ENCODE data around the gene DOCK2. TPM values are rescaled to one million over a fixed set of nuclear protein-coding genes. Genes with fewer than 3 reads are reported as not detected.

DOCK2 gene
- total and polyA plus RNA-seq, 2 donors (not counting 1 experiment from before 2014, with no cell fraction given) = 1.1 to 8.9 TPM

- no peak for DNase-seq (ENCODE audit: low read depth in 2 of 2)
- Histone ChIP-seq H3K9me3 (ENCODE audit: control insufficient read depth, insufficient read depth, low read depth, low read length) (no peaks in the 10 kb centered on the region), H3K4me3 (replicated peaks in 1 of 4; ENCODE audit: control extremely low read depth in 1 of 4, insufficient read depth in 1 of 4, low read depth in 3 of 4, low read length in 4 of 4) (no peak overlapping the region), H3K4me1 (ENCODE audit: control insufficient read depth, extremely low read depth, insufficient read depth, low read length) (no peaks in the 10 kb centered on the region), H3K9ac (ENCODE audit: insufficient read depth, low read length) (no peak overlapping the region), H3K4me2 (ENCODE audit: extremely low read depth, insufficient read depth, low read length) (no peak overlapping the region), H3K36me3 (ENCODE audit: control insufficient read depth, insufficient read depth, low read length) (no peaks in the 10 kb centered on the region), H4K20me1 (ENCODE audit: control insufficient read depth, extremely low read depth, insufficient read depth, low read length) (no peaks in the 10 kb centered on the region), H3K27me3 (ENCODE audit: control insufficient read depth, insufficient read depth, low read length) (no peaks in the 10 kb centered on the region), H3K79me2 (ENCODE audit: control insufficient read depth, insufficient read depth, low read length) (no peaks in the 10 kb centered on the region), H3K27ac (ENCODE audit: insufficient read depth, low read length) (no peak overlapping the region), H2AFZ (ENCODE audit: low read length) (no peak overlapping the region)
- TF ChIP-seq EZH2 (IDR thresholded peaks at IDR 0.05; ENCODE audit: low read length, missing control alignments) = no peak
- TF ChIP-seq, protein P1, sequence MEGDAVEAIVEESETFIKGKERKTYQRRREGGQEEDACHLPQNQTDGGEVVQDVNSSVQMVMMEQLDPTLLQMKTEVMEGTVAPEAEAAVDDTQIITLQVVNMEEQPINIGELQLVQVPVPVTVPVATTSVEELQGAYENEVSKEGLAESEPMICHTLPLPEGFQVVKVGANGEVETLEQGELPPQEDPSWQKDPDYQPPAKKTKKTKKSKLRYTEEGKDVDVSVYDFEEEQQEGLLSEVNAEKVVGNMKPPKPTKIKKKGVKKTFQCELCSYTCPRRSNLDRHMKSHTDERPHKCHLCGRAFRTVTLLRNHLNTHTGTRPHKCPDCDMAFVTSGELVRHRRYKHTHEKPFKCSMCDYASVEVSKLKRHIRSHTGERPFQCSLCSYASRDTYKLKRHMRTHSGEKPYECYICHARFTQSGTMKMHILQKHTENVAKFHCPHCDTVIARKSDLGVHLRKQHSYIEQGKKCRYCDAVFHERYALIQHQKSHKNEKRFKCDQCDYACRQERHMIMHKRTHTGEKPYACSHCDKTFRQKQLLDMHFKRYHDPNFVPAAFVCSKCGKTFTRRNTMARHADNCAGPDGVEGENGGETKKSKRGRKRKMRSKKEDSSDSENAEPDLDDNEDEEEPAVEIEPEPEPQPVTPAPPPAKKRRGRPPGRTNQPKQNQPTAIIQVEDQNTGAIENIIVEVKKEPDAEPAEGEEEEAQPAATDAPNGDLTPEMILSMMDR (conservative IDR thresholded peaks at IDR 0.05 in 1 of 2, IDR thresholded peaks at IDR 0.05 in 1 of 2; ENCODE audit: low read depth in 1 of 2, low read length in 2 of 2) = no peak
Measured at GRCh38 chr5:169960659-169961058, 323.6 kb downstream of the DOCK2 start.

- H3K9ac ChIP-seq (ENCODE audit: insufficient read depth, low read length) = no peak overlapping the region
- H3K36me3 ChIP-seq (ENCODE audit: control insufficient read depth, insufficient read depth, low read length) = no peaks in the 10 kb centered on the region
- H3K9me3 ChIP-seq (ENCODE audit: control insufficient read depth, insufficient read depth, low read depth, low read length) = no peaks in the 10 kb centered on the region
- H3K4me1 ChIP-seq (ENCODE audit: control insufficient read depth, extremely low read depth, insufficient read depth, low read length) = no peaks in the 10 kb centered on the region
- no peaks in the 10 kb centered on the region for H4K20me1 ChIP-seq (ENCODE audit: control insufficient read depth, extremely low read depth, insufficient read depth, low read length)
- H2AFZ ChIP-seq (ENCODE audit: low read length) = no peak overlapping the region
- peaks cover 5% of the 10 kb centered on the region for H3K79me2 ChIP-seq (ENCODE audit: control insufficient read depth, insufficient read depth, low read length)
- no peak for TF ChIP-seq EZH2 (IDR thresholded peaks at IDR 0.05; ENCODE audit: low read length, missing control alignments)
- TF ChIP-seq, protein P1 (conservative IDR thresholded peaks at IDR 0.05 in 1 of 2, IDR thresholded peaks at IDR 0.05 in 1 of 2; ENCODE audit: low read depth in 1 of 2, low read length in 2 of 2) = no peak
- H3K27me3 ChIP-seq (ENCODE audit: control insufficient read depth, insufficient read depth, low read length) = no peaks in the 10 kb centered on the region
- no peak overlapping the region for H3K4me2 ChIP-seq (ENCODE audit: extremely low read depth, insufficient read depth, low read length)
- no peak for DNase-seq (ENCODE audit: low read depth in 2 of 2)
- H3K4me3 ChIP-seq (replicated peaks in 1 of 4; ENCODE audit: control extremely low read depth in 1 of 4, insufficient read depth in 1 of 4, low read depth in 3 of 4, low read length in 4 of 4) = no peak overlapping the region
- H3K27ac ChIP-seq (ENCODE audit: insufficient read depth, low read length) = no peak overlapping the region
Measured at GRCh38 chr5:169964246-169964645, 327.2 kb downstream of the DOCK2 start.

- H3K4me1 ChIP-seq (ENCODE audit: control insufficient read depth, extremely low read depth, insufficient read depth, low read length) = peaks cover 14% of the 10 kb centered on the region
- no peaks in the 10 kb centered on the region for H4K20me1 ChIP-seq (ENCODE audit: control insufficient read depth, extremely low read depth, insufficient read depth, low read length)
- H3K36me3 ChIP-seq (ENCODE audit: control insufficient read depth, insufficient read depth, low read length) = no peaks in the 10 kb centered on the region
- no peak overlapping the region for H3K9ac ChIP-seq (ENCODE audit: insufficient read depth, low read length)
- no peak overlapping the region for H3K4me2 ChIP-seq (ENCODE audit: extremely low read depth, insufficient read depth, low read length)
- no peak for TF ChIP-seq EZH2 (IDR thresholded peaks at IDR 0.05; ENCODE audit: low read length, missing control alignments)
- TF ChIP-seq, protein P1 (conservative IDR thresholded peaks at IDR 0.05 in 1 of 2, IDR thresholded peaks at IDR 0.05 in 1 of 2; ENCODE audit: low read depth in 1 of 2, low read length in 2 of 2) = no peak
- no peak overlapping the region for H3K4me3 ChIP-seq (replicated peaks in 1 of 4; ENCODE audit: control extremely low read depth in 1 of 4, insufficient read depth in 1 of 4, low read depth in 3 of 4, low read length in 4 of 4)
- H2AFZ ChIP-seq (ENCODE audit: low read length) = no peak overlapping the region
- peaks cover 40% of the 10 kb centered on the region for H3K79me2 ChIP-seq (ENCODE audit: control insufficient read depth, insufficient read depth, low read length)
- H3K9me3 ChIP-seq (ENCODE audit: control insufficient read depth, insufficient read depth, low read depth, low read length) = no peaks in the 10 kb centered on the region
- H3K27ac ChIP-seq (ENCODE audit: insufficient read depth, low read length) = peak overlapping the region; percentile 87
- DNase-seq (ENCODE audit: low read depth in 2 of 2) = no peak
- no peaks in the 10 kb centered on the region for H3K27me3 ChIP-seq (ENCODE audit: control insufficient read depth, insufficient read depth, low read length)
Measured at GRCh38 chr5:169970339-169970738, 333.3 kb downstream of the DOCK2 start.

All from fibroblast of lung (primary cell).